K562 (cell line): ENCODE data around the gene CTTNBP2. TPM values are rescaled to one million over a fixed set of nuclear protein-coding genes. Genes with fewer than 3 reads are reported as not detected.

ENCODE experiments used
- ATAC-seq: fragments of 200-7000 bp; cut with Tn5 transposase; 3 replicates; pipeline ENCODE4 v1.9.1; 2020; ENCODE audit warnings: moderate library complexity
- BruUV-seq: library from RNA; stranded (reverse); fragments of 400-500 nt; replicated peaks from 2 replicates; lab custom pipeline; 2021; lab: Mats Ljungman, UMichigan
- CTCF ChIA-PET: fragments of 300-600 bp; formaldehyde crosslinking; extraction: SDS; loops from one replicate; lab custom pipeline; 2021; ENCODE audit warnings: low intra/inter-chr PET ratio; lab: Yijun Ruan, JAX
- POLR2A ChIA-PET: fragments of 300-600, 350-650 bp; sonication (Branson Sonifier 250); formaldehyde crosslinking; extraction: SDS; loops from one replicate; lab custom pipeline; 2021; ENCODE audit warnings: antibody characterized with exemption, inconsistent platforms; lab: Yijun Ruan, JAX
- DNase-seq, 4 experiments: peaks; one replicate each; pipeline versions ENCODE4 v3.0.0 to v3.0.0-alpha.2; 2011 to 2018; ENCODE audit warnings: low spot score in 3 of 4, mixed read lengths in 3 of 4; ENCODE audit errors: extremely low read depth in 1 of 4
- FAIRE-seq: peaks from 2 replicates; lab custom pipeline; 2011; peaks lifted over from hg19 to GRCh38; lab: Jason Lieb, UNC
- H2AFZ ChIP-seq: 2 replicates; pipeline ENCODE4 v1.6.0; 2011; ENCODE audit warnings: low read depth, low read length, control low read depth, inconsistent platforms
- H3K27ac ChIP-seq: fragments of 200-600 bp; 3 replicates; pipeline ENCODE4 v1.8.0; 2011; ENCODE audit warnings: low read depth, mild to moderate bottlenecking, control low read depth, inconsistent platforms, low read length, moderate library complexity, mixed read lengths; ENCODE audit errors: extremely low read depth
- H3K27me3 ChIP-seq, 2 experiments: fragments of 300-600 bp in 1 of 2; 2 replicates in 1 of 2; 3 replicates in 1 of 2; pipeline versions ENCODE4 v1.6.0 to v1.8.0; 2011; ENCODE audit warnings: inconsistent platforms in 2 of 2, low read length in 2 of 2, mild to moderate bottlenecking in 1 of 2, mixed read lengths in 1 of 2, moderate library complexity in 1 of 2; ENCODE audit not compliant: control insufficient read depth in 2 of 2, insufficient read depth in 2 of 2
- H3K36me3 ChIP-seq: fragments of 300-600 bp; 3 replicates; pipeline ENCODE4 v1.8.0; 2011; ENCODE audit warnings: mild to moderate bottlenecking, low read length, inconsistent platforms; ENCODE audit not compliant: control insufficient read depth, insufficient read depth
- H3K4me1 ChIP-seq, 2 experiments: fragments of 200-600 bp in 1 of 2; replicated peaks in 1 of 2; 2 replicates in 1 of 2; 3 replicates in 1 of 2; pipeline versions ENCODE4 v1.5.1 to v1.8.0; 2011; ENCODE audit warnings: inconsistent platforms in 2 of 2, low read length in 2 of 2, mild to moderate bottlenecking in 1 of 2, mixed read lengths in 1 of 2, moderate library complexity in 1 of 2; ENCODE audit not compliant: control insufficient read depth in 2 of 2, insufficient read depth in 2 of 2
- H3K4me2 ChIP-seq: 2 replicates; pipeline ENCODE4 v1.6.1; 2011; ENCODE audit warnings: low read length, control low read depth, inconsistent platforms, mixed read lengths; ENCODE audit not compliant: insufficient read depth
- H3K4me3 ChIP-seq: fragments of 200-600 bp; sonication (generic), shearing (Covaris generic); 2 replicates; pipeline ENCODE4 v1.5.1; 2016; ENCODE audit warnings: control low read depth, inconsistent platforms
- H3K79me2 ChIP-seq: fragments of 200-600 bp; 3 replicates; pipeline ENCODE4 v1.8.0; 2011; ENCODE audit warnings: low read length, inconsistent platforms; ENCODE audit not compliant: control insufficient read depth, insufficient read depth
- H3K9ac ChIP-seq, 2 experiments: 2 replicates each; pipeline versions ENCODE4 v1.6.0 to v1.6.1; 2011; ENCODE audit warnings: low read depth in 2 of 2, low read length in 2 of 2, control low read depth in 1 of 2, inconsistent platforms in 1 of 2, mild to moderate bottlenecking in 1 of 2, mixed read lengths in 1 of 2; ENCODE audit not compliant: insufficient read depth in 1 of 2
- H3K9me1 ChIP-seq: one replicate; pipeline ENCODE4 v1.6.0; 2011; ENCODE audit warnings: inconsistent platforms, mild to moderate bottlenecking, low read length, moderate library complexity; ENCODE audit not compliant: control insufficient read depth, insufficient read depth
- H3K9me3 ChIP-seq: replicated peaks from 2 replicates; pipeline ENCODE4 v1.5.1; 2011; ENCODE audit warnings: low read depth, low read length, inconsistent platforms; ENCODE audit not compliant: control insufficient read depth, insufficient read depth
- H4K20me1 ChIP-seq: replicated peaks from 2 replicates; pipeline ENCODE4 v1.6.1; 2011; ENCODE audit warnings: low read length, inconsistent platforms, mixed read lengths; ENCODE audit not compliant: control insufficient read depth, insufficient read depth
- ASH1L ChIP-seq: fragments of 450-650 bp; IDR thresholded peaks from 2 replicates; pipeline ENCODE4 v1.6.1; 2018; ENCODE audit warnings: borderline replicate concordance, mild to moderate bottlenecking, low read depth; ENCODE audit not compliant: partially characterized antibody
- CBX3 ChIP-seq, 2 experiments: IDR thresholded peaks; 1 replicate in 1 of 2; 2 replicates in 1 of 2; pipeline ENCODE4 v1.6.1; 2012; ENCODE audit warnings: inconsistent platforms in 2 of 2, low read length in 2 of 2, borderline replicate concordance in 1 of 2, control low read depth in 1 of 2
- CC2D1A ChIP-seq: fragments of 450-650 bp; IDR thresholded peaks from 2 replicates; pipeline ENCODE4 v1.6.1; 2017; ENCODE audit warnings: mild to moderate bottlenecking
- CEBPB ChIP-seq: fragments of 450-650 bp; IDR thresholded peaks from 2 replicates; pipeline ENCODE4 v1.6.1; 2016; ENCODE audit warnings: missing genetic modification characterization, missing compliant biosample characterization
- ESRRB ChIP-seq: fragments of 250-450 bp; sonication (Bioruptor Pico); IDR thresholded peaks from 2 replicates; pipeline ENCODE4 v1.5.0; 2020; ENCODE audit warnings: mild to moderate bottlenecking, moderate library complexity, borderline replicate concordance
- ETS2 ChIP-seq: IDR thresholded peaks from 2 replicates; pipeline ENCODE4 v1.6.1; 2016; ENCODE audit warnings: borderline replicate concordance, missing genetic modification characterization, mild to moderate bottlenecking, moderate library complexity, missing compliant biosample characterization; ENCODE audit not compliant: poor library complexity, severe bottlenecking
- FOXA3 ChIP-seq, 2 experiments: fragments of 450-650 bp in 1 of 2; sonication (generic) in 1 of 2; formaldehyde crosslinking; IDR thresholded peaks in 1 of 2; conservative IDR thresholded peaks in 1 of 2; 2 replicates each; pipeline versions ENCODE4 v1.4.0 to v1.8.0; 2020 to 2022; ENCODE audit warnings: mild to moderate bottlenecking in 2 of 2, missing genetic modification reagents in 1 of 2
- PHB ChIP-seq: fragments of 250-450 bp; sonication (Bioruptor Pico); IDR thresholded peaks from 2 replicates; pipeline ENCODE4 v1.5.0; 2021
- SAFB2 ChIP-seq: fragments of 200-400 bp; formaldehyde crosslinking; IDR thresholded peaks from 2 replicates; pipeline ENCODE4 v1.6.1; 2018; ENCODE audit warnings: borderline replicate concordance, low read length, low read depth, moderate library complexity; ENCODE audit not compliant: severe bottlenecking
- ZNF239 ChIP-seq: fragments of 250-450 bp; sonication (Bioruptor Pico); IDR thresholded peaks from 2 replicates; pipeline ENCODE4 v1.4.0; 2020; ENCODE audit warnings: mild to moderate bottlenecking
- ZNF644 ChIP-seq: fragments of 200-800 bp; sonication (Bioruptor generic); IDR thresholded peaks from 2 replicates; pipeline ENCODE4 v1.6.1; 2016; ENCODE audit warnings: low read depth, missing genetic modification characterization, missing compliant biosample characterization
- WGBS: fragments of 100-300 bp; shearing (Covaris generic); methylation state at CpG from one replicate; pipeline ENCODE4 v1.1.6; 2016; ENCODE audit warnings: low coverage, mixed read lengths; ENCODE audit not compliant: insufficient coverage; ENCODE audit errors: missing lambda C conversion rate; 5-methylcytosine and 5-hydroxymethylcytosine counted together
- in situ Hi-C: fragments of 300-500 bp; cut with MboI; formaldehyde crosslinking; loops from 4 replicates; pipeline ENCODE4 v1.15.0; 2018; ENCODE audit warnings: inconsistent platforms, mixed read lengths
- intact Hi-C: fragments of 100-400 bp; cut with micrococcal nuclease; formaldehyde crosslinking; loops from 2 replicates; pipeline ENCODE4 v1.14.2; 2022
- polyA plus RNA-seq, 8 experiments: library from polyadenylated mRNA; depleted of rRNA in 4 of 8; stranded (reverse) in 5 of 8; unstranded in 3 of 8; fragments of >200 nt; fragmentation: Nextera tagmentation in 2 of 8; fragmentation: Illumina TruSeq in 1 of 8; extraction: Ambion mirVana in 2 of 8; extraction: Trizol in 1 of 8; gene quantifications; 2 replicates each; pipeline versions ENCODE4 v1.2.1 to v1.2.3, GENCODE V29; 2011 to 2014; ENCODE audit warnings: inconsistent platforms in 1 of 8, missing spikeins in 1 of 8
- total RNA-seq, 7 experiments: library from RNA; depleted of rRNA in 6 of 7; stranded (reverse); fragments of >200 nt in 6 of 7; fragmentation: Illumina TruSeq in 2 of 7; extraction: Trizol in 2 of 7; gene quantifications; 2 replicates each; pipeline versions ENCODE4 v1.2.1 to v1.2.3, GENCODE V29; 2011 to 2021; ENCODE audit warnings: low replicate concordance in 1 of 7
- TF ChIP-seq, protein P1 (sequence below): fragments of 250-450 bp; sonication (Bioruptor Pico); IDR thresholded peaks from 2 replicates; pipeline ENCODE4 v1.4.0; 2020; ENCODE audit warnings: mild to moderate bottlenecking, moderate library complexity
- TF ChIP-seq, protein P2 (sequence below), 2 experiments: fragments of 450-650 bp; IDR thresholded peaks; 2 replicates each; pipeline ENCODE4 v1.6.1; 2016

Gene CTTNBP2
- total and polyA plus RNA-seq, 9 of the 15 experiments (the other 6 are each of a cell fraction or from before 2014, with no cell fraction given): 0.05 TPM; not detected in 8

- H3K4me1 ChIP-seq: no peaks in the 10 kb centered on the region
- BruUV-seq: no TSS peak
- ChIA-PET POLR2A (interaction anchor here (1.0 to 2.1 kb wide), 2 partner anchors 10 to 14 kb away, joined by 3 to 7 read pairs; no protein-coding TSS in a partner anchor), CTCF (no interaction called here)
- ATAC-seq (no peak), FAIRE-seq (no peak), DNase-seq (no peak)
- WGBS: 13% methylated on average over 2 of the region's 2 CpGs
- no peaks in the 10 kb centered on the region for H3K9me1 ChIP-seq
- H4K20me1 ChIP-seq: no peaks in the 10 kb centered on the region
- TF ChIP-seq CBX3 (IDR thresholded peaks at IDR 0.05; ENCODE audit: borderline replicate concordance in 1 of 2, low read length in 2 of 2) (no peak), ASH1L (no peak), SAFB2 (no peak), ZNF239 (CRISPR knock-in tag) (no peak), PHB (CRISPR knock-in tag) (no peak), ESRRB (no peak), CEBPB (tag) (no peak), CC2D1A (no peak), ETS2 (tag) (no peak), FOXA3 (CRISPR knock-in tag; conservative IDR thresholded peaks at IDR 0.05 in 1 of 2, IDR thresholded peaks at IDR 0.05 in 1 of 2) (no peak), ZNF644 (tag) (no peak)
- TF ChIP-seq, protein P1, sequence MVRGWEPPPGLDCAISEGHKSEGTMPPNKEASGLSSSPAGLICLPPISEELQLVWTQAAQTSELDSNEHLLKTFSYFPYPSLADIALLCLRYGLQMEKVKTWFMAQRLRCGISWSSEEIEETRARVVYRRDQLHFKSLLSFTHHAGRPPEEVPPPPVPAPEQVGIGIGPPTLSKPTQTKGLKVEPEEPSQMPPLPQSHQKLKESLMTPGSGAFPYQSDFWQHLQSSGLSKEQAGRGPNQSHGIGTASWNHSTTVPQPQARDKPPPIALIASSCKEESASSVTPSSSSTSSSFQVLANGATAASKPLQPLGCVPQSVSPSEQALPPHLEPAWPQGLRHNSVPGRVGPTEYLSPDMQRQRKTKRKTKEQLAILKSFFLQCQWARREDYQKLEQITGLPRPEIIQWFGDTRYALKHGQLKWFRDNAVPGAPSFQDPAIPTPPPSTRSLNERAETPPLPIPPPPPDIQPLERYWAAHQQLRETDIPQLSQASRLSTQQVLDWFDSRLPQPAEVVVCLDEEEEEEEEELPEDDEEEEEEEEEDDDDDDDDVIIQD (CRISPR knock-in tag): no peak
- TF ChIP-seq, protein P2, sequence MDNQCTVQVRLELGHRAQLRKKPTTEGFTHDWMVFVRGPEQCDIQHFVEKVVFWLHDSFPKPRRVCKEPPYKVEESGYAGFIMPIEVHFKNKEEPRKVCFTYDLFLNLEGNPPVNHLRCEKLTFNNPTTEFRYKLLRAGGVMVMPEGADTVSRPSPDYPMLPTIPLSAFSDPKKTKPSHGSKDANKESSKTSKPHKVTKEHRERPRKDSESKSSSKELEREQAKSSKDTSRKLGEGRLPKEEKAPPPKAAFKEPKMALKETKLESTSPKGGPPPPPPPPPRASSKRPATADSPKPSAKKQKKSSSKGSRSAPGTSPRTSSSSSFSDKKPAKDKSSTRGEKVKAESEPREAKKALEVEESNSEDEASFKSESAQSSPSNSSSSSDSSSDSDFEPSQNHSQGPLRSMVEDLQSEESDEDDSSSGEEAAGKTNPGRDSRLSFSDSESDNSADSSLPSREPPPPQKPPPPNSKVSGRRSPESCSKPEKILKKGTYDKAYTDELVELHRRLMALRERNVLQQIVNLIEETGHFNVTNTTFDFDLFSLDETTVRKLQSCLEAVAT (IDR thresholded peaks at IDR 0.05): no peak
- H3K4me2 ChIP-seq: no peak overlapping the region
- H3K4me3 ChIP-seq: no peak overlapping the region
- intact Hi-C loops: no loop called here
- in situ Hi-C loops: no loop called here
- no peak overlapping the region for H2AFZ ChIP-seq
- H3K9me3 ChIP-seq: no peaks in the 10 kb centered on the region
- H3K27ac ChIP-seq: no peak overlapping the region
- H3K9ac ChIP-seq: no peak overlapping the region
- no peaks in the 10 kb centered on the region for H3K79me2 ChIP-seq
- H3K36me3 ChIP-seq: no peaks in the 10 kb centered on the region
- H3K27me3 ChIP-seq: no peaks in the 10 kb centered on the region
Observed at GRCh38 chr7:117824592-117824991, 48.6 kb downstream of the CTTNBP2 start.
